A549 (cell line): ENCODE measurements around the gene TMEM232.

Experiments used
- CTCF ChIP-seq: fragments of >200 bp; sonication (Bioruptor Twin); formaldehyde crosslinking; IDR thresholded peaks from 3 replicates; pipeline ENCODE4 v1.5.1; 2016
- EP300 ChIP-seq, 2 experiments: fragments of >200 bp; sonication (Bioruptor Twin); formaldehyde crosslinking; IDR thresholded peaks; 2 replicates in 1 of 2; 3 replicates in 1 of 2; pipeline ENCODE4 v1.6.1; 2016 to 2017
- JUNB ChIP-seq: fragments of >200 bp; sonication (Bioruptor Twin); formaldehyde crosslinking; IDR thresholded peaks from 2 replicates; pipeline ENCODE4 v1.6.1; 2016
- MAFK ChIP-seq: fragments of 450-650 bp; IDR thresholded peaks from 2 replicates; pipeline ENCODE4 v1.6.1; 2014; ENCODE audit not compliant: partially characterized antibody
- MAX ChIP-seq: IDR thresholded peaks from 2 replicates; pipeline ENCODE4 v1.6.1; 2012
- PHF8 ChIP-seq: fragments of 200-600 bp; sonication (generic); IDR thresholded peaks from 2 replicates; pipeline ENCODE4 v1.6.1; 2016; ENCODE audit warnings: low read depth, mild to moderate bottlenecking, antibody characterized with exemption, moderate library complexity, borderline replicate concordance
- POLR2A ChIP-seq: IDR thresholded peaks from 2 replicates; pipeline ENCODE4 v1.6.1; 2012; ENCODE audit warnings: mild to moderate bottlenecking, low read length
- USF2 ChIP-seq: fragments of 450-650 bp; IDR thresholded peaks from 2 replicates; pipeline ENCODE4 v1.6.1; 2014; ENCODE audit warnings: antibody characterized with exemption
- ZNF302 ChIP-seq: fragments of 250-450 bp; sonication (Bioruptor Pico); IDR thresholded peaks from 2 replicates; pipeline ENCODE4 v1.9.0; 2021; ENCODE audit warnings: inconsistent platforms, mild to moderate bottlenecking, moderate library complexity

GRCh38 chr5:110590187-110590586 is 136.3 kb downstream of the TMEM232 start:
- TF ChIP-seq MAFK (no peak), CTCF (no peak), PHF8 (no peak), ZNF302 (CRISPR knock-in tag) (no peak), EP300 (IDR thresholded peaks at IDR 0.05) (no peak), POLR2A (no peak), USF2 (no peak), MAX (no peak), JUNB (no peak)
